Anterior cingulate cortex (tissue), 58 donors: ENCODE results near the gene ATP11C.
"Not testable (repeated sequence)": the region's sequence is repeated elsewhere in the genome, so short reads cannot be mapped to it uniquely, and the experiment has no call there.

Experiments used
- DNase-seq, 58 donors: peaks; one replicate each; lab custom pipeline; 2025; lab: John Stamatoyannopoulos, UW

ATP11C gene

DNA sequence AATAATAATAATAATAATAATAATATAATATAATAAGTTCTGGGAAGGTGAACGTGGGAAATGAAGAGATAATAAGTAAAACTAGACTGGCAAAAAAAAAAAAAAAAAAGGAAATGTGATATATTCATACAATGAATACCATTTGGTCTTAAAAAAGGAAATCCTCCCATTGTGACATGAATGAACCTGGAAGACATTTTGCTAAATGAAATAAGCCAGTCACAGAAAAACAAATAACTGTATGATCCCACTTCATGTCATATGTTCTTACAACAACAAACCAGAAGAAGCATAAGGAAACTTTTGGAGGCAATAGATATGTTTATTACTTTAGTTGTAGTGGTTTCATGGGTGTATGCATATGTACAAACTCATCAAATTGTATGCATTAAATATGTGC lies 63.1 kb downstream of the ATP11C start:
- no peak for DNase-seq

DNA sequence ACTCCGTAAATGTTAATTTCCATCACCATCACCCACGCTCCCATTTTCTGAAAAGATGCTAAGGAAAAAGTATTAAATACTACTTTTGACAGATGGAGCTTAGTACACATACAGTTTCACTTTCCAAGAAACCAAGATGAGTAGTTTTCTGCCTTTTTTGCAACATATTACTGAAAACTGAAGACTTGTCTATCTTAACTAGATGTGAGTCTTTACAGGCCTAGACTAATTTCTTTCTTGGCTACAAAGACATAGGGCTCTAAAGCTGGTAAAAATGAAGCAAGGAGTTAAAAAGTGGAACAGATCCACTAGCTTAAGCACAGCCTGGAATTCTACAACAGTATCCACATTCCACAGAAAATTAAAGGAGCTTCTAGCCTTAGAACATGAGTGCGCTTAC lies 68.2 kb downstream of the ATP11C start:
- no peak for DNase-seq

DNA sequence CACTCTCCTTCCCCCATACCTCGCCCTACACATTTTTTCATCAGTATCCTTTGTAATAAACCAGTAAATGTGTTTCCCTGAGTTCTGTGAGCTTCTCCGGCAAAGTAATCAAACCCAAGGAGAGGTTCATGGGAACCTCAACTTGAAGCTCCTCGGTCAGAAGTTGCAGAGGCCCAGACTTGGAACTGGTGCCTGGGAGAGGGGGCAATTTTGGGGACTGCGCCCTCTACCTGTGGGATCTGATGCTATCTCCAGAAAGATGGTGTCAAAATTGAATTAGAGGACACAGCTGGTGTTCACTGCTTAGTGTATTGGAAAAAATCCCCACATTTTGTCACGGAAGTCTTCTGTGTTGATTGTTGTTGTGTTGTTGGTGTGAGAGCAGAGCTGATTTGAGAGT lies 70.6 kb downstream of the ATP11C start:
- DNase-seq, result no peak

DNA sequence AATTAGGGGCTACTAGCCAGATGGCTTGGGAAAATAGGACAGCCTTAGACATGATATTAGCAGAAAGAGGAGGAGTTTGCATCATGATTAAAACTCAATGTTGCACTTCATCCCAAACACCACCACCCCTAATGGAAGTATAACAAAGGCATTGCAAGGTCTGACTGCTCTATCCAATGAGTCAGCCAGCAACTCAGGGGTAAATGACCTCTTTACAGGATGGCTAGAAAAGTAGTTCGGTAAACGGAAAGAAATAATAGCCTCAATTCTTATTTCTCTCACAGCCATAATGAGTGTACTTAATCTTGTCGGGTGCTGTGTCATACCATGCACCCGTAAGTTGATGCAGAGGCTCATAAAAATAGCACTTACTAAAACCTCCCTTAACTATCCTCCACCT lies 76.0 kb downstream of the ATP11C start:
- DNase-seq, result not testable (repeated sequence)

DNA sequence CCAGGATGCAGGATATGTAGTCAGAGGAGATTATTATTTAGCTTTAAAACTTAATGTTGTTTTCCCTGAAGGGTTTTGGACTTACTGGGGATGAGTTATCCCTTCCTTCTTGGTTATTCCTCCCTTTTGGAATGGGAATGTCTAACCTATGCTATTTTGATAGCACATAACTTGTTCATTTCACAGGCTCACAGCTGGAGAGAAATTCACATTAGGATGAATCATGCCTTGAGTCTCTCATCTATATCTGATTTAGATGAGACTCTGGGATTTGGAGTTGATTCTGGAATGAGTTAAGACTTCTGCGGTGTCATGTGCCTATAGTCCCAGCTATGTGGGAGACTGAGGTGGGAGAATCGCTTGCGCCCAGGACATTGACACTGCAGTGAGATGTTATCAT lies 81.1 kb downstream of the ATP11C start:
- DNase-seq, result no peak

DNA sequence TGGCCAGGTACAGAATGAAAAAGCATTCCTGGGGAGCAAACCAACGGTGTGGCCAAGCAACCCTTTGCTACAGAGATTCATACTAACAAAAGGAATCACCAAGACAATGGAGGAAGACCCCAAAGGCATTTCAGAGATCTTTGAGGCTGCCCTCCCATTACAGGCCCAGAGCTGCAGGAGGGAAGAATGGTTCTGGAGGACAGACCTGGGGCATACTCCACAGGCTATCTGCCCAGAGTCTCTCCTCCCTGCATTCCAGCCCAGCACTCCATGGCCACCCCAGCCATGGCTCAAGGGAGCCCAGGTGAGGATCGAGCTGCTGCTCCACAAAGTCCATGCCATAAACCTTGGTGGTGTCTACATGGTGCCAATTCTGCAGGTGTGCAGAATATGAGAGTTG lies 81.9 kb downstream of the ATP11C start:
- DNase-seq, result no peak

DNA sequence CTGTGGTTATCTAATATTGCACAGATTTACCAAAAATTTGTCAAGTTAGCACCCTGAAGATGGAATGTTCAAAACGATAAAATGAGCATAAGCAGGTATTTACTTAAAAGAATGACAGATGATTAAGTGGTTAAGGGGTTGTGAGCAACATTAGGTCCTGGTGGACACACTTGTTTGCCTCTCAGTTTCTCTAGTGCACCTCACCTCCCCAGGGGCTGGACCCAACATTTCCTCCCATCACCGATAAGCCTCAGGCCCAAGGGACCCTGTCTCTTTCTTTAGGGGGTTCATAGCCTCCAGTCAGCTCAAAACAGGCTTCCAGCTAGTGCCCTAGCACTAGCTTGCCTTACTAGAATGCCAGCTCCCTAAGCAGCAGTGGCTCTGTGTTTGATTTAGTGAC lies 88.0 kb downstream of the ATP11C start:
- no peak for DNase-seq

DNA sequence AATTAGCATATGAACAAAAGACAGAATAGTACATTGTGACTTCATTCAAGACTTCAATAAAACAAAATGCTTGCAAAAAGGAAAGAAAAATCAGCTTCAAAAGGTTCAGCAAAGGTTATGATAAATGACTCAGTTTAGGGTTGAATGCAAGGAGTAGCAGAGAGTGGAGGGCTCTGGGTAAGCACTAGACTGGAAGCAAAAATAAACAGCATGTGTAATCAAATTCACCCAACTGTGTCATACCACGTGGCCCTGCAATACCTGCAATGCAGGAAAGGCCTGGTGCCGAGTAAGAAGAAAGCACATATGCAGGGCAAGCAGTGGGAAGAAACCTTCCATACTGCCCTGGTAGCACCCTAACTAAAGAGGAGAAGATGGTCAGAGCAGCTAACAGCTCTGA lies 88.7 kb downstream of the ATP11C start:
- no peak for DNase-seq

DNA sequence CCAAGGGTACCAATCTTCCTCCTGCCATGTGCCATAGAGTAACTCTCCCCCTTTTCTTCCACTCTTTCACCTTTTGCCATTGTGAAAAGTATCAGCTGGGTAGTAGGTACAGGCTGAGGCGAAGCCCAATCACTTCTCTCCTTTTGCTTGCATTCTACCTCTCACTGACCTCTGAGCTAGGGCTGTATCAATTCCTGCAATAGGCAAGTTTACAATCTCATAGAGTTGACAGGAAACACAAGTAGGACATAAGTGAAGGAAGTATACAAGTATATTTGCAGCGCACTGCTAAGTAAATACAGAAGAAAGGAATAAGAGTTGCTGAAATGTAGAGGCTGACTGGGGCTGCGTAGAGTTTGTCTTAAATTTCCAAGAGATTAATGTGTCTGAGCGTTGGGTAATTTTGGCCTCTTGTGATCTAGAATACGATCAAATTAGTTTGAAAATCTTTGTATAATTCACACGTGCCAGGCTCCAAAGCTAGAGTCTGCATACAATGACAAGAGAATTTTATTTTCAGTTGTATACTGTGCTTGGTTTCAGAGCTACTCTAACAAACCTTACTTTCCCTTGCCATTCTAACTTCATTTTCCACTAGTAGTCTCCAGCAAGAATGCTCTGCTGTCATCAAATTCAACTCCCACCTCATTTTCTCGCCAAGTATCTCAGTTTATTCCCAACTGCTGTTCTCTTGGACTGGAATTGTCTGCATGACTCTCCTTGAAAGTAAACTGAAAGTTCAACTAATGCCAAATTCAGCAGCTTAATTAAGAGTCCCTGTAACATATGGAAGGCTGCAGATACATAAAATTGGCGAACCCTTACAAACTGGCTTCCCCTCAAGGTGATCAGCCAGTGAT lies 90.3 kb downstream of the ATP11C start:
- DNase-seq, result peak in 1 of 58 donors; percentile 4

DNA sequence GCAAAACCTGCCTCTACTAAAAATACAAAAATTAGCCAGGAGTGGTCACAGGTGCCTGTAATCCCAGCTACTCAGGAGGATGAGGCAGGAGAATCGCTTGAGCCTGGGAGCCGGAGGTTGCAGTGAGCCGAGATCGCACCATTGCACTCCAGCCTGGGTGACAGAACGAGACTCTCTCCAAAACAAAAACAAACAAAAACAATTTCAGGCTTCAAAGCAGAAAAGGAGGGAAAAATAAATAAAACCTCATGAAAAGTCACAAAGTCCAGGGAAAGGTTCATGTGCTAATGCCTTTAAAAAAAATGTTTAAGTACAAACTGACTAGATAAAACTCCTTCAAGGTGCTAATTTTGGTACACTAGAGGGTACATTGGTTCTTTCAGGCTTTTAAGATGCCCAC lies 96.5 kb downstream of the ATP11C start:
- not testable (repeated sequence) for DNase-seq

DNA sequence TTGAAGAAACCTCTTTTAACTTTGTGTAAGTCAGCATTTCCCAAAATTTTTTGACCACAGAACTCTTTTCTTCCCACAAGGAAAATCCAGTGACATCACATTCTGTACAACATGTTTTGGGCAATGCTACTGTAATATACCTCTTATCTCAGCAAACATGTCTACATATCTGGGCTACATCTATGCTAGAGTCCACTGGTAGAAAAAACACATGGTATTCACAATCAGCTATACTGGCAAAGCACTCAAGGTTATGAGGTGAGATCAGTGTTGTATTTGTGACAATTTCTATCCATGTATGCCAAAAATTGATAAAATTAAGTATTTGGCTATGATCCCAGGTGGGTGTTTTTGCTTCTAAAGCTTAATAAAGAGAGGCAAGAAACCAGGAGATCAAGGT lies 98.0 kb downstream of the ATP11C start:
- no peak for DNase-seq

DNA sequence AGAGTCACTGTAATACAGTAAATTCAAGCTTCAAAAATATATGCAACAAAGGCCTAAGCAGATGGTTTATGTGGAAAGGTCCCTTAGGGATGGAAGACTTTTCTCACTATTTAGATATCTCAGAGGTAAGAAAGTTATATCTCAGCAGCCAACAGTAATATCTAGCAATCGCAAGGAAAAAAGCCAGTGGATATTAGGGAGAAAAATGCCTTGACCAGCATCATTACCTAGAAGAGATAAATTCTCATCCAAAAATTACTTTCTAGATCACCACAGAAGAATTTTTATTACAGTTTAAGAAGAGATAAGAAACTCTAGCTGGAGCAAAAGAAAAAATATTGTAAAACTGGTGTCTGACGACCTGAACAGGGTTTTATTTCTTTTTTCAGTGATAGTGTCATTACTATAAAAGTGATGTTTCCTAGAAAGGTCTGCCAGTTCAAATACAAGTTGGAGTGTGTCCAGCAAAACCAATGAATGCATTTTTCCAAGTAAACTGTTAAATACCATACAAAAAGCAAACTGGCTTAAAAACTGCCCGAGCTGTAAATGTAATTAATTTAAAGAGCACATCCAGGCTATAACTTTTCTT lies 100.0 kb downstream of the ATP11C start:
- DNase-seq, result no peak

DNA sequence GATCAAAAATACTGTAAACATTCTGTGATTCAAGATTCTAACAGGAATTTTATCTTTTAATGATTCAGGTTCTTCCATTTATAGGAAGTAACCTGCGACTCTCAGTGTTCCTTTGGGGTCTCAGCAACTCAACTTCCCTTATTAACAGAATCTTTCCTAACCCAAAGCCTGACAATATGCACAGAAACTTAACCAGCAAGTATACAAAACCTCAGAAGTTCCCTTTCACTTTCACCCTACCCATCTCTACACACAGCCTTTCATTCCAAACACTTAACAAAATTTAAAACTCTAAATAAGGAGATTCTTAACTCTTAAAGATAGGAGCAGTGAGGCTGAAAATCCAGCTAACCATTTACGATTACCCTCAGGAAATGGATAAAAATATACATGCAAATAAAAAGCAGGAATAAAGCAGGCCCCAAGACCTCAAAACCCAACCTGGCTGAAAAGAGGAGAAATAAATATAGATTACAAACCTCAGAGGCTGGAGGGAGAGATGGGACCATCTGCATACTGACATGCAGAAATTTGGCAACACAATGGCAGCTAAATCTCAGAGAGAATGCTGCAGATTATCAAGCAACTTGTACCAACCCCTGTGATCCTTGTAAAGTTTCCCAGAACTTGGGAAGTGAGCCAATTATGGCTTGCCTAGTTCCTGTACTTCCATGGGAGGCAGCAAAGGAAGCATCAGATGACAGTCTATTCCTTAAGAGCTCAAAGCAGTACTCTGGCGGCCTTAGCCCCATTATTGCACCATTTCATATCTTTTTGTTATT lies 101.0 kb downstream of the ATP11C start:
- no peak for DNase-seq

DNA sequence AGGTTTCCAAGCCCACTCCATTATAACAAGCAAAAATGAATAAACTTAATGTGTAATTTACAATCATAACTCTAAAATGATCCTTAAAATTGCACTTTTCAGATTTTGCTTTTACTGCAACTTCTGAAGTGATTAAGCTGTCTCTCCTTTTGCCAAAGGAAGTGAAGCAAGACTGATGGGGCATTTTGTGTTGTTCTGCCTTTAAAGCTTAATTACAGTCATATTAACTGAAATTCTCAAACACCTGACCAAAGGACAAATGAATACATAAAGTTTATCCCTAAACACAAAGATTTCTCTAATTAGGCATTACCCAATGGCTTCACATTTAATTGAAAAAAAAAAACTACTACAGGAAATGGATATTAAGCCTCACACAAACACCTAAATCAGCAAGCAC lies 101.8 kb downstream of the ATP11C start:
- DNase-seq, result no peak

DNA sequence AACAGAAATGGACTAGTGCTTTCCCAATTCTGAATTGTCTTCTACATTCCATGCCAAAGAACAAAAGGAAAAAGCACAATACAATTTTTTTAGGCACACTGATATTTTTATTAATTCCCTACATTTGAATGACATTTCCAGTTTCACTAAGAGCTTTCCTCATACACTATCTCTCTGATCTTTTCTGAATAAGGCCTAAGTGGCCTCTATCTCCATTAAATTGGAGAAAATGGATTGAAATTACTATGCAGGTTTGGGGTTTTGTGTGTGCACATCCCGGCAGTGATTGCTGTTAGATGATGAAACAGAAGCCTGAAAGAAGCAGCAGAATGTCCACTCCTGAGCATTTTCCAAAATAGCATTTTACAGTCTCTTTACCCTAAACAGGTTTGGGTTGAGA lies 104.0 kb downstream of the ATP11C start:
- DNase-seq, result no peak

DNA sequence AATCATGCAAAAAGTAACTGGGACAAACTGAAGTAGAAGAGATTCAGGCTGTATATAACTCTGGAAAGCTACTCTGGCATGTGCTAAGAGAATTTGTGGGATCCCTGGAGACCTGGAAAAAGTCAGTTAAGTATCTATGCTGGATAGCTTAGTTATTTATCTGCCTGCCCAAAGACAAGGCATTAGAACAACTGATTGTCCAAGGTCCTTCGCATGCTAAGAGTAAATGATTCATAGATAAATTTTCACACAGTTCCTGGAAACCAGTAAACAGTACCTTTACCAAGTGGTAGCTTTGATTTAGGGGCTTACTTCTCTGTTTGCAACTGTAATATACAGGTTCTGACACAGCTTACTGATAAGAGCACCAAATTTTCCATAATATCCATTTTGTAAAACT lies 104.8 kb downstream of the ATP11C start:
- no peak for DNase-seq

DNA sequence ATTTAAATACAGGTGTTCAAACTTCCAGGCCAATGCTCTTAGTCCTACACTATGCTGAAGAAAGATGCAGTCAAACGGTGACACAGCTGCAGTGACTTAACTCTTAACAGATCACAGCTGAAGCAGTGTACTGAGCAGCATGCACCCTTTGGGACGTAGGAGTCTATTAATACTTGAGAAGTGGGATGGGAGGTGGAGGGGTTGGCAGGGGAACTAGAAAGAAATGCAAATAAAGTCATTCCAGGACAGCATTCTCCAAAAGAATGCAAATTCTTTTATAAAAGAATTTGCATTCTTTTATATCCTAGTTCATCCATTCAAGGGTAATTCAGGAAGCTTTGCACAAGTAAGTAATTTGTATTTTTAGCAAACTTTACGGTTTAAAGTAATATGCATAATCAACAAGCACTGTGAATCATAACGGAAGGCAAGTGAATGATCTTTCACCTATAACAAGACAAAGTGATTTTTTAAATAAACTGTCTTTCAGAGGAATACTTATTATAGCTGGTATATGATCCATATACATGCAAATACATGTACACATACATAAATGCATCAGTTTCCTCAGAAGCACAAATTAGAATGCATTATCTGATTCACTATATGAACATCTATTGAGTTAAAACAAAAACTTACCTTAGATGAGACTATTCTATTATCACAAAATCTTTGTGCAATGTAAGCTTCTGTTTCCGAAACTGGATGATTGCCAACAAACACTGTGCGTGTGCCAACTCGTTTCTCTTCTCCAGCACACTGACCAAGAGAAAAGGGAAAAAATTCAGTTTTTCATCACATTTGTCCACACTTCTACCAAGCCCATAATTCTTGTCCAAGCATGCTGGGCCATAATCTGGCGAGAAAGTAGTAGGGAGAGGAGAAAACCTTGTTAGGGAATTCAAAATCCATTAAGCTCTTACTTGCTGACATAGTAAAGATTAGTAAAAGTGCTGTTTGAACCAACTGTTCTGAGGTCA lies 106.5 kb downstream of the ATP11C start:
- peak in 1 of 58 donors; percentile 2 for DNase-seq

DNA sequence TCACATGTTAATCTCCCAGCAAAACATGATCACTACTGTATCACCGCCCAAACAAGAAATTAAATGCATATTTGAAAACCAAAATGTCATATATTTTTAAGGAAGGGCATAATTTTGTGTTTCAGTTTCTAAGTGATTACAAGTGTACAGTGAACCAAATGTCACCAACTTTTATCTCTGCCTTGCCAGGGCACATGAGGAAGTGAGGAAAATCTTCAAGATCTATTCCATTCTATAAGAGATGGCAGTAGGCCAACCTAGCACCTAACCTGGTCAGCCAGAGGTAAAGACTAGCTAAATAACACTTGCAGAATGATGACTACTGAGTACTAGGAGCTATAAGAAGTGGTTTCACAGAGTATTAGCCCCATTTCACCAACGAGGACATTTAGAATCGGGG lies 107.2 kb downstream of the ATP11C start:
- DNase-seq, result no peak

DNA sequence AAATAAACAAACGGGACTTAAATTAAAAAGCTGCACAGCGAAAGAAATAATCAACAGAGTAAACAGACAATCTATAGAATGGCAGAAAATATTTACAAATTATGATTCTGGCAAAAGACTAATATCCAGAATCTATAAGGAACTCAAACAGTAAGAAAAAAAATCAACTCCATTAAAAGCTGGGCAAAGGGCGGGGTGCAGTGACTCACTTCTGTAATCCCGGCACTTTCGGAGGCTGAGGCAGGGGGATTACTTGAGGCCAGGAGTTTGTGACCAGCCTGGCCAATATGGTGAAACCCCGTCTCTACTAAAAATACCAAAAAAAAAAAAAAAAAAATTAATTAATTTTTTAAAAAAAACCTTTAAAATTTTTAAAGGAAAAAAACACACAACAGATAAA lies 109.0 kb downstream of the ATP11C start:
- DNase-seq, result no peak

DNA sequence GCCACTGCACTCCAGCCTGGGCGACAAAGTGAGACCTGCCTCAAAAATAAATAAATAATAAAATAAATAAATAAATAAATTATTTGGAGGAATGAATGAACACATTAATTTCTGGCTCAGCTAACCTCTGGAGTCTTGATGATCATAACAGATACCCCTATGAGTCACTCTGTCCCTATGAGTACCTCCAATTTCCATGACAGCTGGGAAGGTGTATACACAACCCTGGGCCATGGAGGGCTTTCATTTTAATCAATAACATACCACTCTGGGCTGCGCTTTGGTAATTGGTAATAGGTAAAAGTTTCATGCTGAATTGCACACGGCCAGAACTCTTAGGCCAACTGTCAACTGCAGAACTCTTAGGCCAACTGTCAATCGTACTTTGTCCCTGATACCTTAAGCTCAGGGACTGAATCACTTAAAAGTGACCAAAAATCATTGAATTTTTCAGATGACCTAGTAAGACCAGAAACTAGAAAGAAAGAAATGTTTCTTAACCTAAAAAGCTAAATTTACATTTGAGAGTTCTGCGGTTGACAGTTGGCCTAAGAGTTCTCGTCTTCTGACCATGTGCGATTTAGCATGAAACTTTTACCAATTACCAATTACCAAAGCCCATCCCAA lies 112.4 kb downstream of the ATP11C start:
- DNase-seq, result no peak
